Endothelial cell of umbilical vein (primary cell): ENCODE results near the gene PRSS21. TPM values are rescaled to one million over a fixed set of nuclear protein-coding genes. Genes with fewer than 3 reads are reported as not detected.

Source experiments
- BruUV-seq: library from RNA; stranded (reverse); fragments of 400-500 nt; replicated peaks from 2 replicates; lab custom pipeline; 2021; lab: Mats Ljungman, UMichigan
- CTCF ChIA-PET: fragments of 300-600, 350-600 bp; sonication (Branson Sonifier 250); formaldehyde crosslinking; loops from one replicate; lab custom pipeline; 2021; ENCODE audit warnings: antibody characterized with exemption, inconsistent platforms; lab: Charles Lee
- POLR2A ChIA-PET: fragments of 300-600, 350-600 bp; sonication (Branson Sonifier 250); formaldehyde crosslinking; loops from one replicate; lab custom pipeline; 2021; ENCODE audit warnings: antibody characterized with exemption, inconsistent platforms; lab: Charles Lee
- DNase-seq: peaks from one replicate; pipeline ENCODE4 v3.0.0-alpha.2; 2011; ENCODE audit warnings: low read depth, low spot score
- FAIRE-seq: peaks from 2 replicates; lab custom pipeline; 2011; peaks lifted over from hg19 to GRCh38; lab: Jason Lieb, UNC
- H2AFZ ChIP-seq: 2 replicates; pipeline ENCODE4 v1.6.0; 2012; ENCODE audit warnings: low read depth, low read length, control low read depth, inconsistent platforms
- H3K27ac ChIP-seq: 2 replicates; pipeline ENCODE4 v1.5.1; 2011; ENCODE audit warnings: low read depth, mild to moderate bottlenecking, control low read depth, low read length, moderate library complexity; ENCODE audit not compliant: insufficient read depth
- H3K27me3 ChIP-seq, 2 experiments: 2 replicates each; pipeline versions ENCODE4 v1.6.0 to v1.6.1; 2011; ENCODE audit warnings: low read length in 2 of 2, mixed read lengths in 1 of 2; ENCODE audit not compliant: control insufficient read depth in 2 of 2, insufficient read depth in 2 of 2
- H3K36me3 ChIP-seq, 2 experiments: 2 replicates in 1 of 2; 3 replicates in 1 of 2; pipeline ENCODE4 v1.5.1; 2011; ENCODE audit warnings: low read length in 2 of 2, mild to moderate bottlenecking in 1 of 2, moderate library complexity in 1 of 2; ENCODE audit not compliant: control insufficient read depth in 2 of 2, insufficient read depth in 2 of 2; ENCODE audit errors: extremely low read depth in 1 of 2
- H3K4me1 ChIP-seq: 3 replicates; pipeline ENCODE4 v1.5.1; 2011; ENCODE audit warnings: mild to moderate bottlenecking, low read length; ENCODE audit not compliant: control insufficient read depth, insufficient read depth; ENCODE audit errors: extremely low read depth
- H3K4me2 ChIP-seq: 2 replicates; pipeline ENCODE4 v1.6.1; 2011; ENCODE audit warnings: low read length, control low read depth, mixed read lengths; ENCODE audit not compliant: insufficient read depth
- H3K4me3 ChIP-seq, 3 experiments: fragments of 200-600 bp in 1 of 3; sonication (generic), shearing (Covaris generic) in 1 of 3; replicated peaks in 1 of 3; 2 replicates each; pipeline ENCODE4 v1.5.1; 2011 to 2016; ENCODE audit warnings: control low read depth in 3 of 3, low read length in 3 of 3, mild to moderate bottlenecking in 2 of 3, inconsistent platforms in 1 of 3, low read depth in 1 of 3, moderate library complexity in 1 of 3; ENCODE audit not compliant: insufficient read depth in 1 of 3
- H3K79me2 ChIP-seq: 2 replicates; pipeline ENCODE4 v1.6.0; 2012; ENCODE audit warnings: low read length, inconsistent platforms; ENCODE audit not compliant: control insufficient read depth, insufficient read depth
- H3K9ac ChIP-seq: replicated peaks from 2 replicates; pipeline ENCODE3; 2011; ENCODE audit warnings: low read length, control low read depth; ENCODE audit not compliant: insufficient read depth; ENCODE audit errors: extremely low read depth
- H3K9me1 ChIP-seq: replicated peaks from 3 replicates; pipeline ENCODE4 v1.6.0; 2011; ENCODE audit warnings: mild to moderate bottlenecking, low read length; ENCODE audit not compliant: control insufficient read depth, insufficient read depth; ENCODE audit errors: extremely low read depth
- H3K9me3 ChIP-seq: replicated peaks from 2 replicates; pipeline ENCODE4 v1.5.1; 2012; ENCODE audit warnings: low read length, inconsistent platforms; ENCODE audit not compliant: control insufficient read depth, insufficient read depth
- H4K20me1 ChIP-seq: replicated peaks from 2 replicates; pipeline ENCODE3; 2011; ENCODE audit warnings: mild to moderate bottlenecking, low read length; ENCODE audit not compliant: control insufficient read depth, insufficient read depth; ENCODE audit errors: extremely low read depth
- FOS ChIP-seq: IDR thresholded peaks from 2 replicates; pipeline ENCODE4 v1.6.1; 2011; ENCODE audit warnings: mild to moderate bottlenecking, low read length, moderate library complexity, borderline replicate concordance; ENCODE audit not compliant: insufficient read depth
- JUN ChIP-seq: IDR thresholded peaks from 2 replicates; pipeline ENCODE4 v1.6.1; 2011; ENCODE audit warnings: borderline replicate concordance, low read depth; ENCODE audit not compliant: insufficient read length, insufficient read depth
- MYC ChIP-seq: IDR thresholded peaks from one replicate; pipeline ENCODE4 v1.6.1; 2011; ENCODE audit warnings: mild to moderate bottlenecking, low read depth, low read length
- POLR2A ChIP-seq: IDR thresholded peaks from 2 replicates; pipeline ENCODE4 v1.6.1; 2012; ENCODE audit warnings: low read depth, mild to moderate bottlenecking, control low read depth, low read length
- POLR2AphosphoS5 ChIP-seq: IDR thresholded peaks from 2 replicates; pipeline ENCODE4 v1.6.1; 2012; ENCODE audit warnings: low read depth, mild to moderate bottlenecking, control low read depth, low read length, moderate library complexity; ENCODE audit not compliant: insufficient read depth
- dilution Hi-C: fragments of 300-500 bp; cut with MboI; formaldehyde crosslinking; loops from one replicate; pipeline ENCODE4 v1.15.0; 2019; ENCODE audit warnings: low sequenced_read_pairs; ENCODE audit not compliant: extremely low pct_ligation_motif_present
- intact Hi-C: fragments of 100-400 bp; cut with micrococcal nuclease; formaldehyde crosslinking; loops from one replicate; pipeline ENCODE4 v1.10.0; 2022
- polyA plus RNA-seq, 4 experiments: library from polyadenylated mRNA; depleted of rRNA in 3 of 4; stranded (reverse) in 3 of 4; unstranded in 1 of 4; fragments of >200 nt; gene quantifications; 2 replicates each; pipeline versions ENCODE4 v1.2.1 to v1.2.3, GENCODE V29; 2011 to 2012; ENCODE audit warnings: missing spikeins in 1 of 4
- total RNA-seq: library from RNA; stranded (reverse); gene quantifications from 2 replicates; pipeline ENCODE4 v1.2.3, GENCODE V29; 2021
- TF ChIP-seq, protein P1 (sequence below), 2 donors: IDR thresholded peaks; 1 replicate in 1 of 2; 2 replicates in 1 of 2; pipeline ENCODE4 v1.5.1; 2011; ENCODE audit warnings: low read length in 2 of 2, mild to moderate bottlenecking in 2 of 2, moderate library complexity in 2 of 2, control low read depth in 1 of 2, inconsistent platforms in 1 of 2, low read depth in 1 of 2; ENCODE audit not compliant: insufficient read depth in 1 of 2; ENCODE audit errors: extremely low read depth in 1 of 2

Gene PRSS21
- total and polyA plus RNA-seq, 2 donors (not counting 3 experiments of a cell fraction or from before 2014, with no cell fraction given): 0.28 TPM; not detected in 1

DNA sequence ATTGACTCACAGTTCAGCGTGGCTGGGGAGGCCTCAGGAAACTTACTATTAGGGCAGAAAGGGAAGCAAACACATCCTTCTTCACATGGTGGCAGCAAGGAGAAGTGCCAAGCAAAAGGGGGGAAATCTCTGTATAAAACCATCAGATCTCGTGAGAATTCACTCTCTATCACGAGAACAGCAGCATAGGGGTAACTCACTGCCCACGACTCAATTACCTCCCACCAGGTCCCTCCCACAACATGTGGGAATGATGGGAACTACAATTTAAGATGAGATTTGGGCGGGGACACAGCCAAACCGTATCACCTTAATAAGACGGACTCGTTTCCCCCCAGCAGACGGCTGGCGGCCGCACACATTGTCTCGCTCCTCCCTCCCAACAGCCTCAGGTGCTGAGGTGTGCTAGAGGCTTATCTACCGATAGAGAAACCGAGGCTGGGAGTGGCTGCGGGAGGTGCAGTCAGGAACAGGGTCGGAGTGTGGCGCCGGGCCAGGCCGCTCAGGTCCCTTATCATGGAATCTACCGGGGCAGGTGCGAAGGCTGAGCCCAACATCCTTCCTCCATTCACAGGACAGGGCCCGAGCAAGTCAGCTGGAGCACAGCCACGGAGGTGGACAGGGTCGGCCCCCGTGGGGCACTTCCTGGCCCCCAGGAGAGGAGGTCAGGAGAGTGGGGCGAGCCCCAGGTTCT lies 8.2 kb downstream of the PRSS21 start:
- Histone ChIP-seq H3K4me1 (peaks cover 1% of the 10 kb centered on the region), H3K27ac (no peak overlapping the region), H3K9me1 (no peaks in the 10 kb centered on the region), H3K4me3 (no peak overlapping the region), H2AFZ (no peak overlapping the region), H3K4me2 (no peak overlapping the region), H3K9me3 (no peaks in the 10 kb centered on the region), H3K27me3 (no peaks in the 10 kb centered on the region), H3K9ac (no peak overlapping the region), H4K20me1 (no peaks in the 10 kb centered on the region), H3K79me2 (no peaks in the 10 kb centered on the region), H3K36me3 (no peaks in the 10 kb centered on the region)
- no peak for DNase-seq
- ChIA-PET POLR2A (no interaction called here), CTCF (interaction anchor here (1.8 kb wide), 1 partner anchor 14 kb away, joined by 7 read pairs; no protein-coding TSS in a partner anchor)
- FAIRE-seq: no peak
- BruUV-seq: no TSS peak
- dilution Hi-C loops (no loop called here), intact Hi-C loops (no loop called here)
- TF ChIP-seq POLR2A (no peak), JUN (no peak), MYC (no peak), POLR2AphosphoS5 (no peak), FOS (no peak)
- TF ChIP-seq, protein P1, sequence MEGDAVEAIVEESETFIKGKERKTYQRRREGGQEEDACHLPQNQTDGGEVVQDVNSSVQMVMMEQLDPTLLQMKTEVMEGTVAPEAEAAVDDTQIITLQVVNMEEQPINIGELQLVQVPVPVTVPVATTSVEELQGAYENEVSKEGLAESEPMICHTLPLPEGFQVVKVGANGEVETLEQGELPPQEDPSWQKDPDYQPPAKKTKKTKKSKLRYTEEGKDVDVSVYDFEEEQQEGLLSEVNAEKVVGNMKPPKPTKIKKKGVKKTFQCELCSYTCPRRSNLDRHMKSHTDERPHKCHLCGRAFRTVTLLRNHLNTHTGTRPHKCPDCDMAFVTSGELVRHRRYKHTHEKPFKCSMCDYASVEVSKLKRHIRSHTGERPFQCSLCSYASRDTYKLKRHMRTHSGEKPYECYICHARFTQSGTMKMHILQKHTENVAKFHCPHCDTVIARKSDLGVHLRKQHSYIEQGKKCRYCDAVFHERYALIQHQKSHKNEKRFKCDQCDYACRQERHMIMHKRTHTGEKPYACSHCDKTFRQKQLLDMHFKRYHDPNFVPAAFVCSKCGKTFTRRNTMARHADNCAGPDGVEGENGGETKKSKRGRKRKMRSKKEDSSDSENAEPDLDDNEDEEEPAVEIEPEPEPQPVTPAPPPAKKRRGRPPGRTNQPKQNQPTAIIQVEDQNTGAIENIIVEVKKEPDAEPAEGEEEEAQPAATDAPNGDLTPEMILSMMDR (IDR thresholded peaks at IDR 0.05; ENCODE audit: extremely low read depth in 1 of 2, insufficient read depth in 1 of 2, low read depth in 1 of 2, low read length in 2 of 2): no peak
